Breast epithelium (tissue), 3 donors: Measurements from ENCODE around the gene AMPD1.

Experiments
- CTCF ChIP-seq, 3 donors: fragments of 450-650 bp; IDR thresholded peaks; one replicate each; pipeline ENCODE4 v1.5.1; 2016 to 2017; ENCODE audit warnings: antibody characterized with exemption in 3 of 3, mild to moderate bottlenecking in 3 of 3, moderate library complexity in 3 of 3
- POLR2A ChIP-seq: fragments of 450-650 bp; IDR thresholded peaks from one replicate; pipeline ENCODE4 v1.6.1; 2016; ENCODE audit warnings: antibody characterized with exemption, mild to moderate bottlenecking, moderate library complexity

- TF ChIP-seq CTCF (IDR thresholded peaks at IDR 0.05) (no peak), POLR2A (no peak)
Measured at GRCh38 chr1:114671939-114672275, 23.4 kb downstream of the AMPD1 start.
